Mesothelial cell of epicardium (in vitro differentiated cells): ENCODE measurements around the gene RAB4A. TPM values are rescaled to one million over a fixed set of nuclear protein-coding genes. Genes with fewer than 3 reads are reported as not detected.

ENCODE experiments used
- DNase-seq, 2 experiments: peaks; one replicate each; pipeline ENCODE4 v3.0.0; 2021; ENCODE audit warnings: low spot score in 2 of 2; ENCODE audit not compliant: unreplicated experiment in 2 of 2
- H3K27ac Mint-ChIP-seq: 2 replicates; pipeline ENCODE4 v1.8.0; 2021; ENCODE audit warnings: mixed read lengths
- H3K27me3 Mint-ChIP-seq: 2 replicates; pipeline ENCODE4 v1.8.0; 2021; ENCODE audit warnings: low read depth, mixed read lengths
- H3K36me3 Mint-ChIP-seq: 2 replicates; pipeline ENCODE4 v1.8.0; 2021; ENCODE audit warnings: mixed read lengths
- H3K4me1 Mint-ChIP-seq: 2 replicates; pipeline ENCODE4 v1.8.0; 2021; ENCODE audit warnings: mixed read lengths
- H3K4me3 Mint-ChIP-seq: 2 replicates; pipeline ENCODE4 v1.8.0; 2021; ENCODE audit warnings: mild to moderate bottlenecking, moderate library complexity, mixed read lengths
- H3K9me3 Mint-ChIP-seq: 2 replicates; pipeline ENCODE4 v1.8.0; 2021; ENCODE audit warnings: mixed read lengths
- CTCF ChIP-seq: fragments of 200-600 bp; sonication (generic); IDR thresholded peaks from one replicate; pipeline ENCODE4 v1.5.0; 2021; ENCODE audit warnings: antibody characterized with exemption; ENCODE audit not compliant: unreplicated experiment
- total RNA-seq: library from RNA; stranded (reverse); gene quantifications from 3 replicates; pipeline ENCODE4 v1.2.1, GENCODE V29; 2021

The RAB4A gene
- total RNA-seq, 1 donor from 2014 or later, result 59.8 TPM

GRCh38 chr1:229336345-229336744 is 65.4 kb downstream of the RAB4A start:
- Mint-ChIP-seq H3K27me3 (no peaks in the 10 kb centered on the region), H3K4me1 (peaks cover 8% of the 10 kb centered on the region), H3K27ac (no peak overlapping the region), H3K36me3 (peaks cover 12% of the 10 kb centered on the region), H3K9me3 (peaks cover 7% of the 10 kb centered on the region), H3K4me3 (no peak overlapping the region)
- no peak for DNase-seq
- no peak for TF ChIP-seq CTCF

- no peak for DNase-seq
- Mint-ChIP-seq H3K4me3 (no peak overlapping the region), H3K4me1 (peaks cover 17% of the 10 kb centered on the region), H3K27me3 (no peaks in the 10 kb centered on the region), H3K36me3 (peaks cover 11% of the 10 kb centered on the region), H3K9me3 (peaks cover 7% of the 10 kb centered on the region), H3K27ac (no peak overlapping the region)
- TF ChIP-seq CTCF, result no peak
These were observed 68.2 kb downstream of the RAB4A start for GRCh38 chr1:229339086-229339485.

GRCh38 chr1:229339520-229339919 is 68.6 kb downstream of the RAB4A start:
- Mint-ChIP-seq H3K36me3 (peaks cover 8% of the 10 kb centered on the region), H3K27ac (no peak overlapping the region), H3K4me3 (no peak overlapping the region), H3K27me3 (no peaks in the 10 kb centered on the region), H3K9me3 (peaks cover 3% of the 10 kb centered on the region), H3K4me1 (peaks cover 17% of the 10 kb centered on the region)
- TF ChIP-seq CTCF, result no peak
- DNase-seq, result no peak

GRCh38 chr1:229340496-229340895 is 69.6 kb downstream of the RAB4A start:
- H3K9me3 Mint-ChIP-seq, result peaks cover 3% of the 10 kb centered on the region
- H3K36me3 Mint-ChIP-seq, result peaks cover under 1% of the 10 kb centered on the region
- H3K4me1 Mint-ChIP-seq, result peaks cover 20% of the 10 kb centered on the region
- peak overlapping the region; percentile 96 for H3K4me3 Mint-ChIP-seq
- peaks cover 4% of the 10 kb centered on the region for H3K27me3 Mint-ChIP-seq
- DNase-seq, result no peak
- H3K27ac Mint-ChIP-seq, result no peak overlapping the region
- no peak for TF ChIP-seq CTCF

GRCh38 chr1:229341774-229342655 is 71.1 kb downstream of the RAB4A start:
- Mint-ChIP-seq H3K9me3 (peaks cover 3% of the 10 kb centered on the region), H3K36me3 (no peaks in the 10 kb centered on the region), H3K4me3 (peak overlapping the region; percentile 96), H3K27me3 (peaks cover 9% of the 10 kb centered on the region), H3K27ac (peak overlapping the region; percentile 96), H3K4me1 (peaks cover 20% of the 10 kb centered on the region)
- TF ChIP-seq CTCF, result no peak
- peak; percentile 72 to 80 for DNase-seq
